ENCODE results near the gene ZSCAN5B. TPM values are rescaled to one million over a fixed set of nuclear protein-coding genes. Genes with fewer than 3 reads are reported as not detected.
"Not testable (repeated sequence)": the region's sequence is repeated elsewhere in the genome, so short reads cannot be mapped to it uniquely, and the experiment has no call there.

ZSCAN5B gene
- total and polyA plus RNA-seq, 5 donors: not detected

- Histone ChIP-seq H3K9me3 (ENCODE audit: control insufficient read depth, low read length) (no peaks in the 10 kb centered on the region), H3K27me3 (ENCODE audit: control insufficient read depth, insufficient read depth) (no peaks in the 10 kb centered on the region), H3K4me3 (ENCODE audit: low read length) (no peak overlapping the region), H3K4me1 (ENCODE audit: control insufficient read depth, insufficient read depth, low read length) (no peaks in the 10 kb centered on the region), H3K27ac (ENCODE audit: low read length) (peak overlapping the region; percentile 47)
- 67% methylated on average over 11 of the region's 11 CpGs for WGBS
- intact Hi-C loops (cut with DNase I): loop anchor here in 1 of 4 donors (10.0 kb wide), 1 partner anchor 52 kb away; no protein-coding TSS in a partner anchor
- ATAC-seq: peak; percentile 47 to 79
- peak in 2 of 3 donors; percentile 57 to 72 for DNase-seq
Measured at GRCh38 chr19:56156768-56157167, 40.8 kb downstream of the ZSCAN5B start.

- Histone ChIP-seq H3K9me3 (ENCODE audit: control insufficient read depth, low read length) (no peaks in the 10 kb centered on the region), H3K27me3 (ENCODE audit: control insufficient read depth, insufficient read depth) (no peaks in the 10 kb centered on the region), H3K27ac (ENCODE audit: low read length) (no peak overlapping the region), H3K4me1 (ENCODE audit: control insufficient read depth, insufficient read depth, low read length) (no peaks in the 10 kb centered on the region), H3K4me3 (ENCODE audit: low read length) (no peak overlapping the region)
- 63% methylated on average over 17 of the region's 17 CpGs for WGBS
- no peak for DNase-seq
- peak in 1 of 2 donors; percentile 15 for ATAC-seq
- intact Hi-C loops (cut with DNase I): loop anchor here in 1 of 4 donors (10.0 kb wide), 1 partner anchor 50 kb away; no protein-coding TSS in a partner anchor
Measured at GRCh38 chr19:56155124-56155687, 42.4 kb downstream of the ZSCAN5B start.

GRCh38 chr19:56153507-56153906, 44.1 kb downstream of the ZSCAN5B start:
- intact Hi-C loops (cut with DNase I): loop anchor here in 1 of 4 donors (10.0 kb wide), 1 partner anchor 49 kb away; no protein-coding TSS in a partner anchor
- H3K4me1 ChIP-seq (ENCODE audit: control insufficient read depth, insufficient read depth, low read length): peaks cover 3% of the 10 kb centered on the region
- 57% methylated on average over 6 of the region's 6 CpGs for WGBS
- ATAC-seq (no peak), DNase-seq (no peak)
- no peaks in the 10 kb centered on the region for H3K27me3 ChIP-seq (ENCODE audit: control insufficient read depth, insufficient read depth)
- H3K27ac ChIP-seq (ENCODE audit: low read length): no peak overlapping the region
- H3K4me3 ChIP-seq (ENCODE audit: low read length): no peak overlapping the region
- no peaks in the 10 kb centered on the region for H3K9me3 ChIP-seq (ENCODE audit: control insufficient read depth, low read length)

DNA sequence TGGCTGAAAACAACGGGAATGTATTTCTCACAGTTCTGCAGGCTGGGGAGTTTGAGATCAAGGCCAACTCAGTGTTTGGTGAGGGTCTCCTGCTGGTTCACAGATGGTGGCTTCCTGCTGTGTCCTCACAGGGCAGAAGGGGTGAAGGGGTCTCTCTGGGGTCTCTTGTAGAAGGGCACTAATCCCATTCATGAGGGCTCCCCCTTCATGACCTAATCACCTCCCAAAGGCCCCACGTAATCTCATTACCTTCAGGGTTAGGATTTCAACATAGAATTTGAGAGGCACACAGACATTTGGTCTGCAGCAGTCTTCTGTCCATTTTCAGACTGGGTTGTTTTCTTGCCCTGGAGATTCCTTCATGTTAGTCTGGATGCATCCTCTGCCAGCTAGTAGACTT, 44.9 kb downstream of the ZSCAN5B start:
- H3K4me3 ChIP-seq (ENCODE audit: low read length): no peak overlapping the region
- DNase-seq (no peak), ATAC-seq (no peak)
- H3K4me1 ChIP-seq (ENCODE audit: control insufficient read depth, insufficient read depth, low read length): peaks cover 3% of the 10 kb centered on the region
- no peaks in the 10 kb centered on the region for H3K9me3 ChIP-seq (ENCODE audit: control insufficient read depth, low read length)
- H3K27me3 ChIP-seq (ENCODE audit: control insufficient read depth, insufficient read depth): no peaks in the 10 kb centered on the region
- intact Hi-C loops (cut with DNase I): loop anchor here in 1 of 4 donors (10.0 kb wide), 1 partner anchor 48 kb away; no protein-coding TSS in a partner anchor
- H3K27ac ChIP-seq (ENCODE audit: low read length): no peak overlapping the region
- WGBS: 84% methylated on average over 2 of the region's 2 CpGs

DNA sequence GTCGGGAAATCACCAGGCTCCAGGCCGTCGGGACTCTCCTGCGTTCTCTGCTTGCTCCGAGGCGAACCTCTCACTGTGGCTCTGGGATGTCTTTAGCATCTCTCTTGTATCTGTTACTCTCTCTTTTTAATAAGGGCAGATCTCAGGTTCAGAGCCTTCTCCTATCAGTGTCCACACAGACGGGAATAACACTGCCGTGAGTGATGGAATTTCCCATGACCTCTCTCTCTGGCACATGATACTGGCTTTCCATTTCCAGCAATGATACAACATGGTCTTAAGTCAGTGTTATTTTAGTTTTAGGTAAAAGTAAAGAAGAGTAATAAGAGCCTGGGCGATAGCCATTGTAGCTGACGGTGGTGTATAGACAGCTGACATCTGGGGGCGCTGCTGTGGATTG, 47.2 kb downstream of the ZSCAN5B start:
- Histone ChIP-seq H3K4me1 (ENCODE audit: control insufficient read depth, insufficient read depth, low read length) (peaks cover 3% of the 10 kb centered on the region), H3K4me3 (ENCODE audit: low read length) (no peak overlapping the region), H3K27me3 (ENCODE audit: control insufficient read depth, insufficient read depth) (no peaks in the 10 kb centered on the region), H3K9me3 (ENCODE audit: control insufficient read depth, low read length) (no peaks in the 10 kb centered on the region), H3K27ac (ENCODE audit: low read length) (peak overlapping the region; percentile 67)
- DNase-seq (no peak), ATAC-seq (peak; percentile 47 to 58)
- WGBS: 74% methylated on average over 11 of the region's 11 CpGs
- intact Hi-C loops (cut with DNase I): loop anchor here in 1 of 4 donors (10.0 kb wide), 1 partner anchor 46 kb away; no protein-coding TSS in a partner anchor

DNA sequence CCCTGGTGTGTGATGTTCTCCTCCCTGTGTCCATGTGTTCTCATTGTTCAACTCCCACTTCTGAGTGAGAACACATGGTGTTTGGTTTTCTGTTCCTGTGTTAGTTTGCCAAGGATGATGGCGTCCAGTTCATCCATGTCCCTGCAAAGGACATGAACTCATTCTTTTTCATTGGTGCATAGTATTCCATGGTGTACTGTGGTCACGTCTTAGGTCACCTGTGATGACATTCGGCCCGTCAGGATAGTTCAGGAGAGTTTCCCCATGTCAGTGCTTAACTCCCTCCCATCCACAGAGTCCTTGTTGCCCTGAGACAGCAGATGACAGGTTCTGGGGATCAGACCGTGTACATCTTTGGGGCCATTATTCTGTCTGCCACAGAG, 47.9 kb downstream of the ZSCAN5B start:
- Histone ChIP-seq H3K27ac (ENCODE audit: low read length) (peak overlapping the region; percentile 67), H3K4me3 (ENCODE audit: low read length) (no peak overlapping the region), H3K4me1 (ENCODE audit: control insufficient read depth, insufficient read depth, low read length) (peaks cover 3% of the 10 kb centered on the region), H3K9me3 (ENCODE audit: control insufficient read depth, low read length) (no peaks in the 10 kb centered on the region), H3K27me3 (ENCODE audit: control insufficient read depth, insufficient read depth) (no peaks in the 10 kb centered on the region)
- 97% methylated on average over 5 of the region's 5 CpGs for WGBS
- DNase-seq (no peak), ATAC-seq (no peak)
- intact Hi-C loops (cut with DNase I): loop anchor here in 1 of 4 donors (10.0 kb wide), 1 partner anchor 45 kb away; no protein-coding TSS in a partner anchor

DNA sequence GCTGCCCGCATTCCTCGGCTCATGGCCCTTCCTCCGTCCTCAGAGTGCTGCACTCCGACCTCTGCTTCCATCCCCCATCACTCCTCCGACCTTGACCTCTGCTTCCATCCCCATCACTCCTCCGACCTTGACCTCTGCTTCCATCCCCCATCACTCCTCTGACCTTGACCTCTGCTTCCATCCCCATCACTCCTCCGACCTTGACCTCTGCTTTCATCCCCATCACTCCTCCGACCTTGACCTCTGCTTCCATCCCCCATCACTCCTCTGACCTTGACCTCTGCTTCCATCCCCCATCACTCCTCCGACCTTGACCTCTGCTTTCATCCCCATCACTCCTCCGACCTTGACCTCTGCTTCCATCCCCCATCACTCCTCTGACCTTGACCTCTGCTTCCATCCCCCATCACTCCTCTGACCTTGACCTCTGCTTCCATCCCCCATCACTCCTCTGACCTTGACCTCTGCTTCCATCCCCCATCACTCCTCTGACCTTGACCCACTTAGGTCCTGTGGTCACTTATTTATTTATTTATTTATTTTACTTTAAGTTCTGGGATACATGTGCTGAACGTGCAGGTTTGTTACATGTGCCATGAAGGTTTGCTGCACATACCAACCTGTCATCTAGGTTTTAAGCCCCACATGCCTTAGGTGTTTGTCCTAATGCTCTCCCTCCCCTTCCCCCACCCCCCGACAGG, 48.5 kb downstream of the ZSCAN5B start:
- H3K9me3 ChIP-seq (ENCODE audit: control insufficient read depth, low read length); H3K4me3 ChIP-seq (ENCODE audit: low read length); H3K27ac ChIP-seq (ENCODE audit: low read length); intact Hi-C loops (cut with DNase I); ATAC-seq; H3K27me3 ChIP-seq (ENCODE audit: control insufficient read depth, insufficient read depth); H3K4me1 ChIP-seq (ENCODE audit: control insufficient read depth, insufficient read depth, low read length); DNase-seq: not testable (repeated sequence)
- WGBS: 97% methylated on average over 12 of the region's 12 CpGs

GRCh38 chr19:56148096-56148495, 49.5 kb downstream of the ZSCAN5B start:
- Histone ChIP-seq H3K27ac (ENCODE audit: low read length) (no peak overlapping the region), H3K4me3 (ENCODE audit: low read length) (no peak overlapping the region), H3K9me3 (ENCODE audit: control insufficient read depth, low read length) (no peaks in the 10 kb centered on the region), H3K4me1 (ENCODE audit: control insufficient read depth, insufficient read depth, low read length) (peaks cover 3% of the 10 kb centered on the region), H3K27me3 (ENCODE audit: control insufficient read depth, insufficient read depth) (no peaks in the 10 kb centered on the region)
- no peak for DNase-seq
- 95% methylated on average over 15 of the region's 15 CpGs for WGBS
- intact Hi-C loops (cut with DNase I): no loop called here
- ATAC-seq: no peak

DNA sequence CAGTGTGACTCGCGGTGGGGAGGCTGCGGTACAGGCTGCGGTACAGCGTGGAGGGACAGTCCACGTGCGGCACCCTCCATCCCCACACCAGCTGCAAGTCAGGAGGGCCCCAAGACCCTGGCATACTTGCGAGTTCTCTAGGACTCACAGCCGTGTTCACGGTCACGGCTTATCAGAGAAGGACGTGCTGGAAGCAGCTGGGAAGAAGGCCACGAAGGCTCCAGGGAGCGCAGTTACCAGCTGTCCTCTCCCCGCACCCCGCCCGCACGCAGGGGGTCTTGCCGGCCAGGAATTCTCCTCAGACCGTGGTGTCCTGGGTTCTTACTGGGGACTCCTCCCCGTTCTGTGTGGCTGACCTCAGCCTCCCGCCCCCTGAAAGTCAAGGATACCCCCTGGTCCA, 50.3 kb downstream of the ZSCAN5B start:
- Histone ChIP-seq H3K27me3 (ENCODE audit: control insufficient read depth, insufficient read depth) (no peaks in the 10 kb centered on the region), H3K9me3 (ENCODE audit: control insufficient read depth, low read length) (no peaks in the 10 kb centered on the region), H3K27ac (ENCODE audit: low read length) (no peak overlapping the region), H3K4me1 (ENCODE audit: control insufficient read depth, insufficient read depth, low read length) (peaks cover 3% of the 10 kb centered on the region), H3K4me3 (ENCODE audit: low read length) (no peak overlapping the region)
- DNase-seq: peak in 1 of 3 donors; percentile 59
- intact Hi-C loops (cut with DNase I): no loop called here
- no peak for ATAC-seq
- 87% methylated on average over 22 of the region's 22 CpGs for WGBS

DNA sequence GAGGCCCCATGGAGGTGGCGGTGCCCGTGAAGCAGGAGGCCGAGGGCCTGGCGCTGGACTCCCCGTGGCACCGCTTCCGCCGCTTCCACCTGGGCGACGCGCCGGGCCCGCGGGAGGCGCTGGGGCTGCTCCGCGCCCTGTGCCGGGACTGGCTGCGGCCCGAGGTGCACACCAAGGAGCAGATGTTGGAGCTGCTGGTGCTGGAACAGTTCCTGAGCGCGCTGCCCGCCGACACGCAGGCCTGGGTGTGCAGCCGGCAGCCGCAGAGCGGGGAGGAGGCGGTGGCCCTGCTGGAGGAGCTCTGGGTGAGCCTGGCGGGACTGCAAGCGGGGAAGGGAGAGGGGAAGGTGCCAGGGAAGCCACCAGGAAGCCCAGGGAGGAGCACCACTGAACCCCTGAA, 50.7 kb downstream of the ZSCAN5B start:
- intact Hi-C loops (cut with DNase I): no loop called here

DNA sequence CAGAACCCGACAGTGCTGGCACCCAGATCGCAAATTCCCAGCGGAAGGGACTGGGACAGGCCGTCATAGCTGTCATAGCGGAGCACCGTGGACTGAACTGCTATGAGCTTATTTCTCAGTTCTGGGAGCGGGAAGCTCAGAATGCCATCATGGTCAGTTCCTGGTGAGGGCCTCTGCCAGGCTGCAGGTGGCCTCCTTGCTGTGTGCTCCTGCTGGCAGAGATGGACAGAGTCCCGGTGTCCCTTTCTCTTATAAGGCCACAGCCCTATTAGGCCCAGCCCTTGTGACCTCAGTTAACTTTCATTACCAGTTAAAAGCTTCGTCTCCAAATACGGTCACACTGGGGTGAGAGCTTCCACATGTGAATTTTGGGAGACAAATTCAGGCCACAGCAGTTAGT, 51.9 kb downstream of the ZSCAN5B start:
- 92% methylated on average over 10 of the region's 10 CpGs for WGBS

More for the DNA sequence above, 50.7 kb downstream of the ZSCAN5B start:
- Histone ChIP-seq H3K27ac (ENCODE audit: low read length) (no peak overlapping the region), H3K27me3 (ENCODE audit: control insufficient read depth, insufficient read depth) (no peaks in the 10 kb centered on the region), H3K9me3 (ENCODE audit: control insufficient read depth, low read length) (no peaks in the 10 kb centered on the region), H3K4me3 (ENCODE audit: low read length) (no peak overlapping the region), H3K4me1 (ENCODE audit: control insufficient read depth, insufficient read depth, low read length) (peaks cover 3% of the 10 kb centered on the region)
- WGBS: 97% methylated on average over 31 of the region's 31 CpGs
- ATAC-seq (no peak), DNase-seq (peak in 1 of 3 donors; percentile 56)

More for the DNA sequence above, 51.9 kb downstream of the ZSCAN5B start:
- Histone ChIP-seq H3K9me3 (ENCODE audit: control insufficient read depth, low read length) (no peaks in the 10 kb centered on the region), H3K4me1 (ENCODE audit: control insufficient read depth, insufficient read depth, low read length) (peaks cover 3% of the 10 kb centered on the region), H3K27ac (ENCODE audit: low read length) (no peak overlapping the region), H3K4me3 (ENCODE audit: low read length) (no peak overlapping the region), H3K27me3 (ENCODE audit: control insufficient read depth, insufficient read depth) (no peaks in the 10 kb centered on the region)
- DNase-seq (no peak), ATAC-seq (no peak)
- intact Hi-C loops (cut with DNase I): no loop called here
